Mononuclear cell (primary cell): ENCODE data around the gene PADI1. TPM values are rescaled to one million over a fixed set of nuclear protein-coding genes. Genes with fewer than 3 reads are reported as not detected.

Source experiments
- H3K27me3 ChIP-seq: 2 replicates; pipeline ENCODE4 v1.6.0; 2011; ENCODE audit warnings: low read length, control low read depth; ENCODE audit not compliant: insufficient read depth
- H3K4me1 ChIP-seq: 2 replicates; pipeline ENCODE4 v1.5.1; 2011; ENCODE audit warnings: mild to moderate bottlenecking, low read length, control low read depth; ENCODE audit not compliant: insufficient read depth
- H3K4me3 ChIP-seq: 2 replicates; pipeline ENCODE4 v1.5.1; 2011; ENCODE audit warnings: mild to moderate bottlenecking, low read length, moderate library complexity
- H3K9me3 ChIP-seq: 2 replicates; pipeline ENCODE4 v1.5.1; 2011; ENCODE audit warnings: low read depth, mild to moderate bottlenecking, control low read depth, low read length
- total RNA-seq: library from RNA; depleted of rRNA; stranded (reverse); fragments of >200 nt; gene quantifications from one replicate; pipeline ENCODE4 v1.2.3, GENCODE V29; 2012

The PADI1 gene
- total RNA-seq, 1 donor: not detected

GRCh38 chr1:17200756-17201155, 4.2 kb upstream of the PADI1 start:
- H3K9me3 ChIP-seq: no peaks in the 10 kb centered on the region
- no peak overlapping the region for H3K4me3 ChIP-seq
- no peaks in the 10 kb centered on the region for H3K27me3 ChIP-seq
- peaks cover 10% of the 10 kb centered on the region for H3K4me1 ChIP-seq

- H3K27me3 ChIP-seq: no peaks in the 10 kb centered on the region
- H3K9me3 ChIP-seq: no peaks in the 10 kb centered on the region
- peaks cover 10% of the 10 kb centered on the region for H3K4me1 ChIP-seq
- H3K4me3 ChIP-seq: no peak overlapping the region
Measured at GRCh38 chr1:17201201-17202021, 3.5 kb upstream of the PADI1 start.

GRCh38 chr1:17205652-17206051, 724 bp downstream of the PADI1 start:
- Histone ChIP-seq H3K27me3 (no peaks in the 10 kb centered on the region), H3K4me1 (peaks cover 36% of the 10 kb centered on the region), H3K4me3 (no peak overlapping the region), H3K9me3 (no peaks in the 10 kb centered on the region)

- Histone ChIP-seq H3K9me3 (no peaks in the 10 kb centered on the region), H3K4me3 (no peak overlapping the region), H3K4me1 (peaks cover 36% of the 10 kb centered on the region), H3K27me3 (no peaks in the 10 kb centered on the region)
Measured at GRCh38 chr1:17206196-17206595, 1.3 kb downstream of the PADI1 start.

GRCh38 chr1:17207046-17207445, 2.1 kb downstream of the PADI1 start:
- no peak overlapping the region for H3K4me3 ChIP-seq
- no peaks in the 10 kb centered on the region for H3K27me3 ChIP-seq
- no peaks in the 10 kb centered on the region for H3K9me3 ChIP-seq
- peaks cover 36% of the 10 kb centered on the region for H3K4me1 ChIP-seq

GRCh38 chr1:17207540-17207939, 2.6 kb downstream of the PADI1 start:
- Histone ChIP-seq H3K4me3 (no peak overlapping the region), H3K27me3 (no peaks in the 10 kb centered on the region), H3K9me3 (no peaks in the 10 kb centered on the region), H3K4me1 (peaks cover 39% of the 10 kb centered on the region)

- H3K27me3 ChIP-seq: no peaks in the 10 kb centered on the region
- H3K4me3 ChIP-seq: no peak overlapping the region
- no peaks in the 10 kb centered on the region for H3K9me3 ChIP-seq
- peaks cover 43% of the 10 kb centered on the region for H3K4me1 ChIP-seq
Measured at GRCh38 chr1:17207966-17208418, 3.1 kb downstream of the PADI1 start.

- H3K4me3 ChIP-seq: no peak overlapping the region
- no peaks in the 10 kb centered on the region for H3K27me3 ChIP-seq
- H3K9me3 ChIP-seq: no peaks in the 10 kb centered on the region
- H3K4me1 ChIP-seq: peaks cover 46% of the 10 kb centered on the region
Measured at GRCh38 chr1:17208546-17208945, 3.6 kb downstream of the PADI1 start.

GRCh38 chr1:17209430-17209829, 4.5 kb downstream of the PADI1 start:
- H3K4me3 ChIP-seq: no peak overlapping the region
- H3K9me3 ChIP-seq: no peaks in the 10 kb centered on the region
- peaks cover 46% of the 10 kb centered on the region for H3K4me1 ChIP-seq
- no peaks in the 10 kb centered on the region for H3K27me3 ChIP-seq

- peaks cover 46% of the 10 kb centered on the region for H3K4me1 ChIP-seq
- H3K4me3 ChIP-seq: no peak overlapping the region
- H3K27me3 ChIP-seq: no peaks in the 10 kb centered on the region
- H3K9me3 ChIP-seq: no peaks in the 10 kb centered on the region
Measured at GRCh38 chr1:17210176-17210575, 5.2 kb downstream of the PADI1 start.

- Histone ChIP-seq H3K27me3 (no peaks in the 10 kb centered on the region), H3K4me1 (peaks cover 45% of the 10 kb centered on the region), H3K4me3 (no peak overlapping the region), H3K9me3 (no peaks in the 10 kb centered on the region)
Measured at GRCh38 chr1:17211377-17211776, 6.4 kb downstream of the PADI1 start.

GRCh38 chr1:17212009-17212408, 7.1 kb downstream of the PADI1 start:
- H3K4me1 ChIP-seq: peaks cover 39% of the 10 kb centered on the region
- H3K27me3 ChIP-seq: no peaks in the 10 kb centered on the region
- no peak overlapping the region for H3K4me3 ChIP-seq
- H3K9me3 ChIP-seq: no peaks in the 10 kb centered on the region

GRCh38 chr1:17212487-17213121, 7.7 kb downstream of the PADI1 start:
- Histone ChIP-seq H3K4me3 (no peak overlapping the region), H3K9me3 (no peaks in the 10 kb centered on the region), H3K27me3 (no peaks in the 10 kb centered on the region), H3K4me1 (peaks cover 33% of the 10 kb centered on the region)

- no peaks in the 10 kb centered on the region for H3K9me3 ChIP-seq
- H3K4me3 ChIP-seq: no peak overlapping the region
- no peaks in the 10 kb centered on the region for H3K27me3 ChIP-seq
Measured at GRCh38 chr1:17213148-17213781, 8.3 kb downstream of the PADI1 start.

GRCh38 chr1:17213782-17214148, 8.8 kb downstream of the PADI1 start:
- no peaks in the 10 kb centered on the region for H3K9me3 ChIP-seq

More at GRCh38 chr1:17213148-17213781, 8.3 kb downstream of the PADI1 start:
- H3K4me1 ChIP-seq: peaks cover 26% of the 10 kb centered on the region

More at GRCh38 chr1:17213782-17214148, 8.8 kb downstream of the PADI1 start:
- no peak overlapping the region for H3K4me3 ChIP-seq
- peaks cover 21% of the 10 kb centered on the region for H3K4me1 ChIP-seq
- H3K27me3 ChIP-seq: no peaks in the 10 kb centered on the region
